Gastrocnemius medialis (tissue), 4 donors: ENCODE results near the gene PIAS4. TPM values are rescaled to one million over a fixed set of nuclear protein-coding genes. Genes with fewer than 3 reads are reported as not detected.

Experiments used
- ATAC-seq, 2 donors: fragments of 150-250 bp; one replicate each; pipeline ENCODE4 v1.9.1; 2016
- DNase-seq, 2 donors: peaks; one replicate each; pipeline ENCODE4 v3.0.0-alpha.2; 2019
- H3K27ac ChIP-seq, 4 donors: fragments of 200-600 bp; sonication (generic); 1 replicate in 1 of 4; 2 replicates in 3 of 4; pipeline ENCODE4 v1.5.1; 2016 to 2018; ENCODE audit warnings: mild to moderate bottlenecking in 2 of 4, moderate library complexity in 1 of 4
- H3K27me3 ChIP-seq, 3 donors: fragments of 200-600 bp; sonication (generic) in 2 of 3; 1 replicate in 1 of 3; 2 replicates in 2 of 3; pipeline versions ENCODE4 v1.5.1 to v1.6.0; 2016 to 2019; ENCODE audit warnings: mild to moderate bottlenecking in 1 of 3, moderate library complexity in 1 of 3
- H3K36me3 ChIP-seq, 2 donors: fragments of 200-600 bp; sonication (generic) in 1 of 2; one replicate each; pipeline ENCODE4 v1.5.1; 2017 to 2018
- H3K4me1 ChIP-seq, 2 donors: fragments of 200-600 bp; sonication (generic) in 1 of 2; one replicate each; pipeline ENCODE4 v1.5.1; 2016 to 2017; ENCODE audit warnings: mild to moderate bottlenecking in 2 of 2
- H3K4me3 ChIP-seq, 4 donors: fragments of 200-600 bp; sonication (generic) in 3 of 4; 1 replicate in 1 of 4; 2 replicates in 3 of 4; pipeline ENCODE4 v1.5.1; 2016 to 2019; ENCODE audit warnings: mild to moderate bottlenecking in 2 of 4
- H3K9me3 ChIP-seq, 3 donors: fragments of 200-600 bp; sonication (generic) in 2 of 3; 1 replicate in 1 of 3; 2 replicates in 2 of 3; pipeline ENCODE4 v1.5.1; 2016 to 2019
- CTCF ChIP-seq, 5 experiments: fragments of 450-650 bp in 3 of 5; fragments of 200-600 bp in 2 of 5; sonication (generic) in 2 of 5; IDR thresholded peaks in 4 of 5; conservative IDR thresholded peaks in 1 of 5; 1 replicate in 4 of 5; 2 replicates in 1 of 5; pipeline ENCODE4 v1.5.1; 2016 to 2019; ENCODE audit warnings: antibody characterized with exemption in 5 of 5, mild to moderate bottlenecking in 3 of 5, moderate library complexity in 3 of 5
- POLR2A ChIP-seq, 2 donors: fragments of 450-650 bp; IDR thresholded peaks; one replicate each; pipeline ENCODE4 v1.6.1; 2017; ENCODE audit warnings: antibody characterized with exemption in 2 of 2, mild to moderate bottlenecking in 2 of 2, moderate library complexity in 2 of 2
- in situ Hi-C, 4 donors: fragments of 200-750 bp; cut with MboI; loops; one replicate each; pipeline versions ENCODE4 v1.15.0 to v1.8.0; 2017; ENCODE audit warnings: low sequenced_read_pairs in 4 of 4
- intact Hi-C: fragments of 100-400 bp; cut with DNase I; formaldehyde crosslinking; loops from one replicate; pipeline ENCODE4 v1.15.1; 2023; ENCODE audit warnings: low total_unique reads
- total RNA-seq, 4 donors: library from RNA; depleted of rRNA; stranded (reverse); fragments of >200 nt; gene quantifications; one replicate each; pipeline versions ENCODE4 v1.1.0 to v1.2.3, GENCODE V29; 2016

The PIAS4 gene
- total RNA-seq, 4 donors from 2014 or later, result 15.5 to 20.0 (median 17.5) TPM

DNA sequence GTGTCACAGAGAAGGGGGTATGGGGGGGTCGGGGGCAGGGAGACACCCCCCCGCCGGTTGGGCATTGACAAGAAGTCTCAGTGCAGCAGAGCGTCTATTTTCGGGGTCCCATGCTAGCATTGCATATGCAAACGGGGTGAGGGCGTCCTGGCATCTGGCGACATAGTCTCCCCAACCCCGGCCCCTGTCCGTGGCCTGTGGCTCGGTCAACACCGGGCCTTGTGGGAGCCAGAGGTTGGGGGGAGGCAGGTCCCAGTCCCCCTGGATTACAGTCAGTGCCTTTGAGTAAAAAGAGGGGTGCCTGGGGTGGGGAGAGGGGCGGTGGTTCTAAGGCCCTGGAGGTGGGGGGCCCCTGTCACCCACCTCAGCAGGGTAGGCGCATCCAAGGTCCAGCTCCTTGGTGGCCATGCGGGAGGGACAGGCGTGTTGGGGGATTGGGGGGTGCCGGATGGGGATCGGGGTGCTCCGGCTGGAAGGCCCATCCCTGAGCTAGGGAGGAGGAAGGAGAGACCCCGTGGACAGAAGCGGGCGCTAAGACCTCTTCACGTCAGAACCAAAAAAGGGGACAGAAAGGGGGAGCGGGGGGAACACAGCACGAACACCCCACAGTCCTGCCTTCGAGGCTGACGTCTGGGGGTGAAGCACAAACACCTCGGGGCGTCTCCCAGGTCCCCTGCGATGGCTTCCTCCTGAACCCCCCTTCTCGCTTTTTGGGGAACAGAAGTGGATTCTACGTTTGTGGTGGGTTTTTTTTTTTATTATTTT is 38.2 kb downstream of the PIAS4 start:
- Histone ChIP-seq H3K36me3 (peaks cover 0 to 12% of the 10 kb centered on the region in 2 donors), H3K27ac (no peak overlapping the region), H3K4me3 (no peak overlapping the region), H3K27me3 (no peaks in the 10 kb centered on the region), H3K4me1 (peaks cover 18 to 20% of the 10 kb centered on the region in 2 donors), H3K9me3 (no peaks in the 10 kb centered on the region)
- DNase-seq, result no peak
- ATAC-seq, result no peak
- in situ Hi-C loops (no loop called here), intact Hi-C loops (no loop called here)
- TF ChIP-seq POLR2A (IDR thresholded peaks at IDR 0.05) (no peak), CTCF (IDR thresholded peaks at IDR 0.05 in 4 of 5, conservative IDR thresholded peaks at IDR 0.05 in 1 of 5) (no peak)

GRCh38 chr19:4046362-4046691 is 38.8 kb downstream of the PIAS4 start:
- no peak for ATAC-seq
- TF ChIP-seq POLR2A (IDR thresholded peaks at IDR 0.05) (no peak), CTCF (IDR thresholded peaks at IDR 0.05 in 4 of 5, conservative IDR thresholded peaks at IDR 0.05 in 1 of 5) (no peak)
- no peak overlapping the region for H3K27ac ChIP-seq
- H3K4me3 ChIP-seq, result no peak overlapping the region
- no peak for DNase-seq
- peaks cover 19 to 20% of the 10 kb centered on the region in 2 donors for H3K4me1 ChIP-seq
- H3K9me3 ChIP-seq, result no peaks in the 10 kb centered on the region
- peaks cover 0 to 15% of the 10 kb centered on the region in 2 donors for H3K36me3 ChIP-seq
- intact Hi-C loops, result no loop called here
- H3K27me3 ChIP-seq, result no peaks in the 10 kb centered on the region
- in situ Hi-C loops, result no loop called here

GRCh38 chr19:4046946-4047683 is 39.6 kb downstream of the PIAS4 start:
- TF ChIP-seq POLR2A (IDR thresholded peaks at IDR 0.05) (no peak), CTCF (IDR thresholded peaks at IDR 0.05 in 4 of 5, conservative IDR thresholded peaks at IDR 0.05 in 1 of 5) (no peak)
- H3K4me1 ChIP-seq, result peaks cover 25 to 27% of the 10 kb centered on the region in 2 donors
- in situ Hi-C loops, result no loop called here
- intact Hi-C loops, result no loop called here
- no peaks in the 10 kb centered on the region for H3K27me3 ChIP-seq
- H3K9me3 ChIP-seq, result no peaks in the 10 kb centered on the region
- peaks cover 0 to 16% of the 10 kb centered on the region in 2 donors for H3K36me3 ChIP-seq
- H3K27ac ChIP-seq, result no peak overlapping the region
- ATAC-seq, result no peak
- no peak overlapping the region for H3K4me3 ChIP-seq
- DNase-seq, result no peak

GRCh38 chr19:4049432-4049831 is 41.9 kb downstream of the PIAS4 start:
- Histone ChIP-seq H3K4me3 (peak overlapping the region in 2 of 4 donors; percentile 0 to 37), H3K36me3 (peaks cover 0 to 29% of the 10 kb centered on the region in 2 donors), H3K4me1 (peaks cover 37 to 38% of the 10 kb centered on the region in 2 donors), H3K9me3 (no peaks in the 10 kb centered on the region), H3K27me3 (no peaks in the 10 kb centered on the region), H3K27ac (peak overlapping the region; percentile 67 to 88 (median 81))
- intact Hi-C loops (no loop called here), in situ Hi-C loops (no loop called here)
- DNase-seq (peak; percentile 72 to 87), ATAC-seq (peak; percentile 89 to 92)
- no peak for TF ChIP-seq POLR2A (IDR thresholded peaks at IDR 0.05)
- no peak for TF ChIP-seq CTCF (IDR thresholded peaks at IDR 0.05 in 4 of 5, conservative IDR thresholded peaks at IDR 0.05 in 1 of 5)
